Stomach smooth muscle (tissue), 2 donors: ENCODE data around the gene DIAPH2.
"Not testable (repeated sequence)": the region's sequence is repeated elsewhere in the genome, so short reads cannot be mapped to it uniquely, and the experiment has no call there.

ENCODE experiments used
- H3K27ac ChIP-seq: one replicate; pipeline ENCODE4 v1.7.0; 2013; ENCODE audit warnings: mild to moderate bottlenecking, low read length, inconsistent platforms
- H3K27me3 ChIP-seq, 2 donors: one replicate each; pipeline ENCODE4 v1.7.0; 2013; ENCODE audit warnings: low read length in 2 of 2; ENCODE audit not compliant: insufficient read depth in 2 of 2, control insufficient read depth in 1 of 2
- H3K36me3 ChIP-seq, 2 donors: one replicate each; pipeline ENCODE4 v1.7.0; 2013; ENCODE audit warnings: low read length in 2 of 2; ENCODE audit not compliant: control insufficient read depth in 2 of 2, insufficient read depth in 2 of 2
- H3K4me1 ChIP-seq: one replicate; pipeline ENCODE4 v1.7.0; 2013; ENCODE audit warnings: low read length; ENCODE audit not compliant: control insufficient read depth, insufficient read depth
- H3K4me3 ChIP-seq, 2 donors: one replicate each; pipeline ENCODE4 v1.7.0; 2013; ENCODE audit warnings: low read length in 2 of 2
- H3K9ac ChIP-seq, 2 donors: one replicate each; pipeline ENCODE4 v1.7.0; 2013; ENCODE audit warnings: low read length in 2 of 2, mild to moderate bottlenecking in 1 of 2
- H3K9me3 ChIP-seq, 2 donors: one replicate each; pipeline ENCODE4 v1.7.0; 2013; ENCODE audit warnings: low read length in 2 of 2; ENCODE audit not compliant: control insufficient read depth in 2 of 2
- donor health status: healthy.
- donor health status: Pancreatic carcinoma.

Gene DIAPH2

DNA sequence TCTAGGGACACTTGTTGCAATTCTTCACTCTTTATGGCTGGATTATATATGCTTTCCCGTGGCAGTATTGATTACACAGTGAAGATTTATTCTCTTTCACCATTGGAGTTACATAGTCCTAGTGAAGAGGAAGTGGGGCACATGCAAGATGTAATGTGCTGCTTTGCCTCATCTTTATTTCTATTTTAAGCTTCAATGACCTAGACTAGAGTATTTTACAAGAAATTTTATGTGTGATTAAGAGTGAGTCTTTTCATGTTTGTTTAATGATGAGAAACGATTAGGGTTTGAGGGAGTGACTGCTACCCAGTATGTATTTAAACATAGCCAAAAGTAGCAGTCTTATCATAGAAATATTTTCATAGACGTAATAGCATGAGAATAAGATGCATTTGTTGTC, 30.8 kb downstream of the DIAPH2 start:
- Histone ChIP-seq H3K4me1 (no peaks in the 10 kb centered on the region), H3K36me3 (no peaks in the 10 kb centered on the region), H3K9ac (no peak overlapping the region), H3K27me3 (no peaks in the 10 kb centered on the region), H3K4me3 (no peak overlapping the region), H3K27ac (no peak overlapping the region), H3K9me3 (no peaks in the 10 kb centered on the region)

DNA sequence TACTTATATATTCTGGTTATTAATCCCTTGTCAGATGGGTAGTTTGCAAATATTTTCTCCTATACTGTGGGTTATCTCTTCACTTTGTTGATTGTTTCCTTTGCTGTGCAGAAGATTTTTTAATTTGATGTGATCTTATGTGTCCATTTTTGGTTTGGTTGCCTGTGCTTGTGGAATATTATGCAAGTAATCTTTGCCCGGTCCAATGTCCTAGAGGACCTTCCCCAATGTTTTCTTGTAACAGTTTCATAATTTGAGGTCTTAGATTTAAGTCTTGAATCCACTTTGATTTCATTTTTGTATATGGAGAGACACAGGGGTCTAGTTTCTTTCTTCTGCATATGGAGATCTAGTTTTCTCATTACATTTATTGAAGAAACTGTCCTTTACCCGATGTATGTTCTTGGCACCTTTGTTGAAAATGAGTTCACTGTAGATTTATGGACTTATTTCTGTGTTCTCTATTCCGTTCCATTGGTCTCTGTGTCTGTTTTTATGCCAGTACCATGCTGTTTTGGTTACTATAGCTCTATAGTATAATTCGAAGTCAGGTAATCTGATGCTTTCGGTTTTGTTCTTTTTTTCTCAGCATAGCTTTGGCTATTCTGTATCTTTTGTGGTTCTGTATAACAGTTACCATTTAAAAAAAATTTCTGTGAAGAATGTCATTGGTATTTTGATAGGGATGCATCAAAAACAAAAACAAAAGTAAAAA, 34.7 kb downstream of the DIAPH2 start:
- H3K27ac ChIP-seq: no peak overlapping the region
- no peaks in the 10 kb centered on the region for H3K36me3 ChIP-seq
- no peak overlapping the region for H3K9ac ChIP-seq
- H3K4me1 ChIP-seq: no peaks in the 10 kb centered on the region
- H3K27me3 ChIP-seq: no peaks in the 10 kb centered on the region
- H3K9me3 ChIP-seq: no peaks in the 10 kb centered on the region
- no peak overlapping the region for H3K4me3 ChIP-seq

DNA sequence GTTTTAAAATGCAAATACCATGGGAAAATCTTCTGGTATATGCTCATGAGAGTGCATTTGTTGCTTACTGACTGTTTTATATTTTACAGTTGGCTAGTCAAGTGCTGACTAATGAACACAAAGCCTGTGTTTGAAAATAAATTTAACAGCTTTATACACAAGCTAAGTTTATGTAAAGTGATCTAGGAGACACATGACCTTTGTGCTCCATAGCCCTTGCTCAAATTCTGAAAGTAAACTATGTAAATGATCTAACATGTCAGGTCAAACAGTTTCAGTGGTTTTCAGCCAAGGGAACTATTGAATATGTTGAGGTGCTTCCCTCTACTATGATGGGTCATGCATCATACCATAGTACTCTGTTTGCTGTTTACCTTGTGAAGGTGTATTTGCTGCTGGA, 36.7 kb downstream of the DIAPH2 start:
- no peaks in the 10 kb centered on the region for H3K36me3 ChIP-seq

DNA sequence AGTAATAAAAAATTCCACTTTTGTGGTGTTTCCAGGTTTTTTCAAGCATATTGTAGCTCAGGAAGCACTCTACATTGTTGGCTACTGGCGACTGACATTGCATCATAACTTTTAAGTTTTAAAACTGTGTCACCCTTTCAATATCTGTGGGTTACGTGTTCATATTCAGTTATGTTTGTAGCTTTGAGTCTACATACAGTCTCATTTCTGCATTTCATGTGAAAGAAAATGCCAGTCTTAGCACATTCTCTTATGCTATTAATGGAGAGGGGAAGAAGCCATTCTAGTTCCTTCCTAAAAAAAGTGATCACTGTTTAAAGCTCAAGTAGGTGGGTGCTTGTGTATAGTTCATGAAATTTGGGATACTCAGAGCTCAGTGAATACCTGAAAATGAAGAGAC, 38.1 kb downstream of the DIAPH2 start:
- Histone ChIP-seq H3K4me1 (no peaks in the 10 kb centered on the region), H3K9ac (no peak overlapping the region), H3K36me3 (no peaks in the 10 kb centered on the region), H3K4me3 (no peak overlapping the region), H3K27ac (no peak overlapping the region), H3K9me3 (no peaks in the 10 kb centered on the region), H3K27me3 (no peaks in the 10 kb centered on the region)

More for the DNA sequence above, 36.7 kb downstream of the DIAPH2 start:
- H3K27me3 ChIP-seq: no peaks in the 10 kb centered on the region
- H3K27ac ChIP-seq: no peak overlapping the region
- no peak overlapping the region for H3K4me3 ChIP-seq
- H3K9ac ChIP-seq: no peak overlapping the region
- H3K9me3 ChIP-seq: no peaks in the 10 kb centered on the region
- no peaks in the 10 kb centered on the region for H3K4me1 ChIP-seq

DNA sequence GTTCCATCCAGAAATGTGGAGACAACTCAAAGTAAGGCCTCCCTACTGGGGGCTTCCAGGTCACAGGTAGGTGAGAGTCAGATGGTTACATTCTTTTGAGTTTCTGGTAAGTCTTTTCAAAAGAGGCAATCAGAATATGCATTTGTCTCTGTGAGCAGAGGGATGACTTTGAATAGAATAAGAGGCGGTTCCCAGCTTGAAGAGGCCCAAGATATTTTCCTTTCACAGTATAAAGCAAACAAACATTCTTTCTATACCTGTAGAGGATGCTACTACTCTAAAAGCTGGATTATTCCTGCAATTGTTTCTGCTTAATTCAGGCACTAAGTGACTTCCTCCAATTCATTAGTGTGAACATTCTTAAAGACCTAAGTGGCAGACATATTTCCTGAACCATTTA, 44.4 kb downstream of the DIAPH2 start:
- Histone ChIP-seq H3K4me1 (no peaks in the 10 kb centered on the region), H3K27me3 (no peaks in the 10 kb centered on the region), H3K9me3 (no peaks in the 10 kb centered on the region), H3K36me3 (no peaks in the 10 kb centered on the region), H3K9ac (no peak overlapping the region), H3K27ac (no peak overlapping the region), H3K4me3 (no peak overlapping the region)

DNA sequence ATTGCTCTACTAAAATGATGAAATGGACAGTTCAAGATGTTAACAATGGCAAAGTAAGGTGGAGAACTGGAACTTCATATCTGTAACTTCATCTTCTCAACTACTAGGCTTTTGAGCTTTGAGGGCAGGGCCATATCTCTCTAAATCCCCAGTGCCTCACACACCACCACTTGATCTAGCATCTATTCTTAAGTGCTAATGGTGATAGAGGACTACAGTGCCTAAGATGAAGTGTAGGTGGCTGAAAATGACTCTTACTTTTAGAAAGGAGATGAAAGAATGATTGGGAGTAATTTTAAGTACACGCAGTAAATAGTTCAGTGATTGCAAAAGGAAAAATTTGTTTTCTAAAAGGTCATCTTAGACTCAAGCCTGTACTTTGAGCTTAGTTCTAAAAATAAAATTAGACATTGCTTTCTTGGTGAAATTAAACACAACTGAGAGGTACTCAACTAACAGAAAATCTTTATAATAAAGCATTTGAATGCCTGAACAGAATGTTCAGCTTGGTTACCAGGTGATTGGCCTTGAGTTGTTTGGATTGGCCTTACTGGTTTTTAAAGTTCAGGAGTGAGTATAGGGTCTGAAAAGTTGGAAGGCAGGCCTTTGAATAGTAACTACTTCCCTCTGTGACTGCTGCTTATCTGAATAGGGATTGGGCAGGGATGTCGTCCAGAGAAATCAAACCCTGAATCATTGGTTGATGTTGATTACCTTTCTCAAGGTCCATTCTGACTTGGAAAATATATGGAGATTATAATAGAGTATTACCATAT, 45.4 kb downstream of the DIAPH2 start:
- H3K27me3 ChIP-seq: no peaks in the 10 kb centered on the region
- H3K27ac ChIP-seq: no peak overlapping the region

DNA sequence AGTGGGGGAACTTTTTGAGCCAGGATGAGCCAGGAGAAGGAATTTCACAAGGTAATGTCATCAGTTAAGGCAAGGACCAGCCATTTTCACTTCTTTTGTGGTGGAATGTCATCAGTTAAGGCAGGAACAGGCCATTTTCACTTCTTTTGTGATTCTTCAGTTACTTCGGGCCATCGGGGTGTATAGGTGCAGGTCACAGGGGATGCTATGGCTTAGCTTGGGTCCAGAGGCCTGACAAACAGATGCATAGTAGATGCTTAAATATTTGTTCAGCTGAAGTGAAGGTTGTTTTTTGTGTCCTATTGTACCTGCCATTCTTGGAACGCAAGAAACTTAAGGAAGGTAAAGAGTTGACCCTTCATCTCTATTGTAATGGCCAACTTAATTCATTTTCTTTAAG, 46.4 kb downstream of the DIAPH2 start:
- H3K27me3 ChIP-seq, H3K9me3 ChIP-seq, H3K9ac ChIP-seq, H3K36me3 ChIP-seq, H3K27ac ChIP-seq, H3K4me1 ChIP-seq, H3K4me3 ChIP-seq: not testable (repeated sequence)

More for the DNA sequence above, 45.4 kb downstream of the DIAPH2 start:
- Histone ChIP-seq H3K4me3 (no peak overlapping the region), H3K9ac (no peak overlapping the region), H3K4me1 (no peaks in the 10 kb centered on the region), H3K9me3 (no peaks in the 10 kb centered on the region), H3K36me3 (no peaks in the 10 kb centered on the region)

DNA sequence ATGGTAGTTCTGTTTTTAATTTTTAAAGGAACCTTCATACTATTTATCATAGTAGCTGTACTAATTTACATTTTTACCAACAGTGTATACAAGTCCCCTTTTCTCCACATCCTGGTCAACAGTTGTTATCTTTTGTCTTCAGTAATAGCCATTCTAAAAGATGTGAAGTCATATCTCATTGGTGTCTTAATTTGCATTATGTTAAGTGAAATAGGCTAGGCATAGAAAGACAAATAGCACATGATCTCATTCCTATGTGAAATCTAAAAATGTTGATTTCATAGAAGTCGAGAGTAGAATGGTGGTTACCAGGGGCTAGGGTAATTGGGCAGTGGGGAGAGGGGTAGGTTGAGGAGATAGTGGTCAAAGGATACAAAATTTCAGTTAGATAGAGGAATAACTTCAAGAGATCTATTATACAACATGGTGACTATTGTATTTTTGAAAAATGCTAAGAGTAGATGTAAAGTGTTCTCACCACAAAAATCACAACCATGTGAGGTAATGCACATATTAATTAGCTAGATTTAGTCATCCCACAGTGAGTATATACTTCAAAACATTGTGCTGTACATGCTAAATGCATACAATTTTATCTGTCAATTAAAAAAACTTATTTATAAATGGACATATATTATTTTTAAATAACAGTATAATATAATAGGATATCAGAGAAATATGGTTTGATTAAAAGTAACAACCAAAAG, 58.9 kb downstream of the DIAPH2 start:
- H3K4me3 ChIP-seq: no peak overlapping the region
- H3K27me3 ChIP-seq: no peaks in the 10 kb centered on the region
- H3K27ac ChIP-seq: no peak overlapping the region
- H3K36me3 ChIP-seq: no peaks in the 10 kb centered on the region
- no peaks in the 10 kb centered on the region for H3K9me3 ChIP-seq
- no peaks in the 10 kb centered on the region for H3K4me1 ChIP-seq
- no peak overlapping the region for H3K9ac ChIP-seq

DNA sequence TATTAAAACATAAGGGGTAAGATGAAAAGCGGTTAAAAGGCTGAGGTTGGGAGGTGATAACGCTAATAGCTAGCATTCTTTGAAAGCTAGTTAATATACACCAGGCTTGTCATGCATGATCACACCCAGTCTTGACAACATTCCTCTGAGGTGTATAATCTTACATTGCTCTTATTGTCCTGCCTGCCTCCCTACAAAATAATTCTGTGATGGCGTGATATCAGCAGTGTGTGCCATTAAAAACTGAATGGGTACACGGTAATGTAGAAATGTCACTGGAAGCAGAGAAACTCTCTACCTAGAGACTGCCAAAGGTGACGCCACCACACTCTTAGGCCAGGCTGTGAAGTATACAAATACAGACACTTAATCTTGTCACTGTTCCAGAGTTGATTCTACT, 68.1 kb downstream of the DIAPH2 start:
- no peak overlapping the region for H3K27ac ChIP-seq
- H3K4me3 ChIP-seq: no peak overlapping the region
- no peaks in the 10 kb centered on the region for H3K27me3 ChIP-seq
- no peaks in the 10 kb centered on the region for H3K36me3 ChIP-seq
- no peak overlapping the region for H3K9ac ChIP-seq
- no peaks in the 10 kb centered on the region for H3K9me3 ChIP-seq
- no peaks in the 10 kb centered on the region for H3K4me1 ChIP-seq

DNA sequence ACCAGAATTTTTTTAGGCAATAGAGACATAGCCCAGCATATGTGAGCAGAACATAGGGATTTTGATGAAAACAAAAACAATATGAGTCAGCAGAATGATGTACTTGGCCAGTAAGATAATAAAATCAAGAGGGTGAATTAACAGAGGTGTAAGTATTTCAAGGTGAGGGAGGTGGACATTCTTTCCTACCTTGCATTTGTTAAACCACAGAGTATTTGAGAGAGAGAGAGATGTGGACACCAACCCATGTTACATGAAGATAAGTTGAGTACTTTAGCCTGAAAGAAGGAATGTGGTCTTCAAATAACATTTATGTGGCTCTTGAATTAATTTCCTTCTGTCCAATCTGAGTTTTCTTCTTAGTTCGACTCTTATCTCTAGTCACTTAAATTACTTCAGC, 68.6 kb downstream of the DIAPH2 start:
- no peak overlapping the region for H3K4me3 ChIP-seq
- no peaks in the 10 kb centered on the region for H3K4me1 ChIP-seq
- no peak overlapping the region for H3K9ac ChIP-seq
- no peaks in the 10 kb centered on the region for H3K27me3 ChIP-seq
- no peak overlapping the region for H3K27ac ChIP-seq
- H3K36me3 ChIP-seq: no peaks in the 10 kb centered on the region
- no peaks in the 10 kb centered on the region for H3K9me3 ChIP-seq

DNA sequence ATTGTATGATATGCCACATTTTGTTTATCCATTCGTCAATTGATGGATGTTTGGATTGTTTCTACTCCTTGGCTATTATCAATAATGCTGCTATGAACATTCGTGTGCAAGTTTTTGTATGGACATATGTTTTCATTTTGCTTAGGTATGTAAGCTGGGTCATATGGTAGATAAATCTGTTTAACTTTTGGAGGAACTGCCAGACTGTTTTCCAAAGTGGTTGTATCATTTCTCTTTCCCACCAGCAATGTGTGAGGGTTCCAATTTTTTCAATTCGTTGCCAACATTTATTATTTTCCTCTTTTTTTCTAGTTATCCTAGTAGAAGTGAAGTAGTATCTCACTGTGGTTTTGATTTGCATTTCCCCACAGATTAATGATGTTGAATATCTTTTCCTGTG, 71.8 kb downstream of the DIAPH2 start:
- Histone ChIP-seq H3K9ac (no peak overlapping the region), H3K4me3 (no peak overlapping the region), H3K27me3 (no peaks in the 10 kb centered on the region), H3K4me1 (no peaks in the 10 kb centered on the region), H3K9me3 (no peaks in the 10 kb centered on the region), H3K36me3 (no peaks in the 10 kb centered on the region), H3K27ac (no peak overlapping the region)
